K562 (cell line): ENCODE measurements around the gene TALDO1. TPM values are rescaled to one million over a fixed set of nuclear protein-coding genes. Genes with fewer than 3 reads are reported as not detected.

Experiments
- BMI1 ChIP-seq: fragments of 150-350 bp; IDR thresholded peaks from 2 replicates; pipeline ENCODE4 v1.6.1; 2014; ENCODE audit warnings: low read length
- CCNT2 ChIP-seq: IDR thresholded peaks from 2 replicates; pipeline ENCODE4 v1.6.1; 2011; ENCODE audit warnings: borderline replicate concordance, low read depth, mild to moderate bottlenecking, moderate library complexity, mixed read lengths, low read length; ENCODE audit not compliant: insufficient read length; ENCODE audit errors: extremely low read depth
- ELF4 ChIP-seq: fragments of 450-650 bp; formaldehyde crosslinking; IDR thresholded peaks from 2 replicates; pipeline ENCODE4 v1.4.0; 2022; ENCODE audit warnings: missing genetic modification characterization
- GTF2E2 ChIP-seq: fragments of 200-800 bp; sonication (Bioruptor generic); IDR thresholded peaks from 2 replicates; pipeline ENCODE4 v1.6.1; 2016; ENCODE audit warnings: missing genetic modification characterization, missing compliant biosample characterization
- NFATC3 ChIP-seq: fragments of 450-650 bp; IDR thresholded peaks from 2 replicates; pipeline ENCODE4 v1.6.1; 2017; ENCODE audit warnings: mild to moderate bottlenecking
- POLR3G ChIP-seq: IDR thresholded peaks from 2 replicates; pipeline ENCODE4 v1.6.1; 2011; ENCODE audit not compliant: insufficient read length, insufficient replicate concordance; ENCODE audit errors: extremely low read depth
- PRPF4 ChIP-seq: fragments of 200-400 bp; formaldehyde crosslinking; IDR thresholded peaks from one replicate; pipeline ENCODE4 v1.6.1; 2017; ENCODE audit warnings: low read length, low read depth, mild to moderate bottlenecking; ENCODE audit not compliant: insufficient read depth, poor library complexity, severe bottlenecking
- TCF7L2 ChIP-seq: fragments of 150-350 bp; IDR thresholded peaks from 2 replicates; pipeline ENCODE4 v1.6.1; 2016; ENCODE audit warnings: low read depth, mild to moderate bottlenecking, low read length, moderate library complexity
- ZBTB7A ChIP-seq: IDR thresholded peaks from 2 replicates; pipeline ENCODE4 v1.6.1; 2011; ENCODE audit warnings: low read depth, mild to moderate bottlenecking, low read length, moderate library complexity, borderline replicate concordance; ENCODE audit not compliant: control insufficient read depth
- ZNF436 ChIP-seq: fragments of 250-450, 450-650 bp; sonication (Bioruptor Pico); formaldehyde crosslinking; IDR thresholded peaks from 2 replicates; pipeline ENCODE4 v1.7.0; 2020; ENCODE audit warnings: mild to moderate bottlenecking
- ZNF561 ChIP-seq: fragments of 450-650 bp; formaldehyde crosslinking; conservative IDR thresholded peaks from 2 replicates; pipeline ENCODE4 v1.4.0; 2020; ENCODE audit warnings: mild to moderate bottlenecking, moderate library complexity
- ZNF586 ChIP-seq: fragments of 450-650 bp; formaldehyde crosslinking; conservative IDR thresholded peaks from 2 replicates; pipeline ENCODE4 v1.4.0; 2020; ENCODE audit warnings: mild to moderate bottlenecking, moderate library complexity
- polyA plus RNA-seq, 8 experiments: library from polyadenylated mRNA; depleted of rRNA in 4 of 8; stranded (reverse) in 5 of 8; unstranded in 3 of 8; fragments of >200 nt; fragmentation: Nextera tagmentation in 2 of 8; fragmentation: Illumina TruSeq in 1 of 8; extraction: Ambion mirVana in 2 of 8; extraction: Trizol in 1 of 8; gene quantifications; 2 replicates each; pipeline versions ENCODE4 v1.2.1 to v1.2.3, GENCODE V29; 2011 to 2014; ENCODE audit warnings: inconsistent platforms in 1 of 8, missing spikeins in 1 of 8
- total RNA-seq, 7 experiments: library from RNA; depleted of rRNA in 6 of 7; stranded (reverse); fragments of >200 nt in 6 of 7; fragmentation: Illumina TruSeq in 2 of 7; extraction: Trizol in 2 of 7; gene quantifications; 2 replicates each; pipeline versions ENCODE4 v1.2.1 to v1.2.3, GENCODE V29; 2011 to 2021; ENCODE audit warnings: low replicate concordance in 1 of 7
- TF ChIP-seq, protein P1 (sequence below): fragments of 250-450 bp; sonication (Bioruptor Pico); IDR thresholded peaks from 2 replicates; pipeline ENCODE4 v1.5.0; 2020; ENCODE audit warnings: mild to moderate bottlenecking, borderline replicate concordance
- TF ChIP-seq, protein P2 (sequence below), 3 experiments: IDR thresholded peaks in 2 of 3; conservative IDR thresholded peaks in 1 of 3; 2 replicates each; pipeline ENCODE4 v1.5.1; 2011 to 2012; ENCODE audit warnings: low read length in 3 of 3, mild to moderate bottlenecking in 3 of 3, control low read depth in 2 of 3, improper control_type of control experiment in 1 of 3, inconsistent platforms in 1 of 3, low read depth in 1 of 3, mixed read lengths in 1 of 3, moderate library complexity in 1 of 3; ENCODE audit not compliant: insufficient read depth in 2 of 3
- TF ChIP-seq, protein P3 (sequence below), 2 experiments: IDR thresholded peaks; 2 replicates each; pipeline ENCODE4 v1.6.1; 2012; ENCODE audit warnings: improper control_type of control experiment in 2 of 2, low read depth in 2 of 2, low read length in 2 of 2, borderline replicate concordance in 1 of 2
- TF ChIP-seq, protein P4 (sequence below): fragments of 450-650 bp; formaldehyde crosslinking; IDR thresholded peaks from 2 replicates; pipeline ENCODE4 v1.4.0; 2020; ENCODE audit warnings: mild to moderate bottlenecking, mixed read lengths
- TF ChIP-seq, protein P5 (sequence below): fragments of 250-450 bp; sonication (Bioruptor Pico); IDR thresholded peaks from 2 replicates; pipeline ENCODE4 v1.5.1; 2021; ENCODE audit warnings: mild to moderate bottlenecking

The TALDO1 gene
- total and polyA plus RNA-seq, 9 of the 15 experiments (the other 6 are each of a cell fraction or from before 2014, with no cell fraction given): 260 to 541 (median 441) TPM

DNA sequence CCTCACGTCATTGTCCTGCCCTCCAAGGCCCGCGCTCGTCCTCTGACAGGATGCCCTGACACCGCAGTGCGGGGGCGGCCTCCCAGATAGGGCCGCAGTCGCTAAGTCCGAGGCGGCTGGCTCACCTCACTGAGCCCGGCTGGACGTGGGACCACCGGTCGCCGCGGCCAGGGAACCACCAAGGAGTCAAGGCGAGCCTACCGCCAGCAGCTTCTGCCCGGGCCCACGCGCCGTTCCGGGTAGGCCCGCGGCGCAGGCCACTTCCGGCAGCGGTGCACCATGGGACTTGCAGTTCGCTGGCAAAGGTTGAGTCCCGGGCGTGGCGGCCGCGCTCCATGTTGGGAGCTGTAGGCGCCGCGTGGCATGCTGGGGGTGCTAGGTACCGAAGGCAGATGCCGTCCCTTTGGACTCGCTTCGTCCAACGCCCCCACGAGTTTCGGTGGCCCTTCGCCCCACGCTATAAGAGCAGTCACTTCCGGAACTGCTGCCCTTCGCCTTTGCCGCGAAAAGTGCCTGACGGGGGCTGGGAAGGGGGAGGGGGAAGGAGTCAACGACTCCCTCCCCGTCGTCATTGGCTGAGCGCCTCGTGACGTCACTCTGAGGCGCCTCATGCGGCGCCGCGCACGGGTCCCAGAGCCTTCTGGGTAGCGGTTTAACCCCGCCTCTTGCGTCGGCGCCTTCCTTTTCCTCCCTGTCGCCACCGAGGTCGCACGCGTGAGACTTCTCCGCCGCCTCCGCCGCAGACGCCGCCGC is 62.2 kb downstream of the TALDO1 start, which contains the start of gene RPLP2 (continued):
- TF ChIP-seq, protein P1, sequence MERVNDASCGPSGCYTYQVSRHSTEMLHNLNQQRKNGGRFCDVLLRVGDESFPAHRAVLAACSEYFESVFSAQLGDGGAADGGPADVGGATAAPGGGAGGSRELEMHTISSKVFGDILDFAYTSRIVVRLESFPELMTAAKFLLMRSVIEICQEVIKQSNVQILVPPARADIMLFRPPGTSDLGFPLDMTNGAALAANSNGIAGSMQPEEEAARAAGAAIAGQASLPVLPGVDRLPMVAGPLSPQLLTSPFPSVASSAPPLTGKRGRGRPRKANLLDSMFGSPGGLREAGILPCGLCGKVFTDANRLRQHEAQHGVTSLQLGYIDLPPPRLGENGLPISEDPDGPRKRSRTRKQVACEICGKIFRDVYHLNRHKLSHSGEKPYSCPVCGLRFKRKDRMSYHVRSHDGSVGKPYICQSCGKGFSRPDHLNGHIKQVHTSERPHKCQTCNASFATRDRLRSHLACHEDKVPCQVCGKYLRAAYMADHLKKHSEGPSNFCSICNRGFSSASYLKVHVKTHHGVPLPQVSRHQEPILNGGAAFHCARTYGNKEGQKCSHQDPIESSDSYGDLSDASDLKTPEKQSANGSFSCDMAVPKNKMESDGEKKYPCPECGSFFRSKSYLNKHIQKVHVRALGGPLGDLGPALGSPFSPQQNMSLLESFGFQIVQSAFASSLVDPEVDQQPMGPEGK (CRISPR knock-in tag): no peak
- no peak for TF ChIP-seq POLR3G
- TF ChIP-seq, protein P2, sequence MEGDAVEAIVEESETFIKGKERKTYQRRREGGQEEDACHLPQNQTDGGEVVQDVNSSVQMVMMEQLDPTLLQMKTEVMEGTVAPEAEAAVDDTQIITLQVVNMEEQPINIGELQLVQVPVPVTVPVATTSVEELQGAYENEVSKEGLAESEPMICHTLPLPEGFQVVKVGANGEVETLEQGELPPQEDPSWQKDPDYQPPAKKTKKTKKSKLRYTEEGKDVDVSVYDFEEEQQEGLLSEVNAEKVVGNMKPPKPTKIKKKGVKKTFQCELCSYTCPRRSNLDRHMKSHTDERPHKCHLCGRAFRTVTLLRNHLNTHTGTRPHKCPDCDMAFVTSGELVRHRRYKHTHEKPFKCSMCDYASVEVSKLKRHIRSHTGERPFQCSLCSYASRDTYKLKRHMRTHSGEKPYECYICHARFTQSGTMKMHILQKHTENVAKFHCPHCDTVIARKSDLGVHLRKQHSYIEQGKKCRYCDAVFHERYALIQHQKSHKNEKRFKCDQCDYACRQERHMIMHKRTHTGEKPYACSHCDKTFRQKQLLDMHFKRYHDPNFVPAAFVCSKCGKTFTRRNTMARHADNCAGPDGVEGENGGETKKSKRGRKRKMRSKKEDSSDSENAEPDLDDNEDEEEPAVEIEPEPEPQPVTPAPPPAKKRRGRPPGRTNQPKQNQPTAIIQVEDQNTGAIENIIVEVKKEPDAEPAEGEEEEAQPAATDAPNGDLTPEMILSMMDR (IDR thresholded peaks at IDR 0.05 in 2 of 3, conservative IDR thresholded peaks at IDR 0.05 in 1 of 3; ENCODE audit: insufficient read depth in 2 of 3, low read depth in 1 of 3, low read length in 3 of 3): no peak; a peak in 1 of 6 replicates
- TF ChIP-seq CCNT2: peak; percentile 65
- peak; percentile 96 for TF ChIP-seq PRPF4
- no peak for TF ChIP-seq ZNF436
- peak; percentile 88; the same call in 1 of the 2 replicates for TF ChIP-seq GTF2E2 (tag)
- TF ChIP-seq TCF7L2: no peak
- TF ChIP-seq, protein P3, sequence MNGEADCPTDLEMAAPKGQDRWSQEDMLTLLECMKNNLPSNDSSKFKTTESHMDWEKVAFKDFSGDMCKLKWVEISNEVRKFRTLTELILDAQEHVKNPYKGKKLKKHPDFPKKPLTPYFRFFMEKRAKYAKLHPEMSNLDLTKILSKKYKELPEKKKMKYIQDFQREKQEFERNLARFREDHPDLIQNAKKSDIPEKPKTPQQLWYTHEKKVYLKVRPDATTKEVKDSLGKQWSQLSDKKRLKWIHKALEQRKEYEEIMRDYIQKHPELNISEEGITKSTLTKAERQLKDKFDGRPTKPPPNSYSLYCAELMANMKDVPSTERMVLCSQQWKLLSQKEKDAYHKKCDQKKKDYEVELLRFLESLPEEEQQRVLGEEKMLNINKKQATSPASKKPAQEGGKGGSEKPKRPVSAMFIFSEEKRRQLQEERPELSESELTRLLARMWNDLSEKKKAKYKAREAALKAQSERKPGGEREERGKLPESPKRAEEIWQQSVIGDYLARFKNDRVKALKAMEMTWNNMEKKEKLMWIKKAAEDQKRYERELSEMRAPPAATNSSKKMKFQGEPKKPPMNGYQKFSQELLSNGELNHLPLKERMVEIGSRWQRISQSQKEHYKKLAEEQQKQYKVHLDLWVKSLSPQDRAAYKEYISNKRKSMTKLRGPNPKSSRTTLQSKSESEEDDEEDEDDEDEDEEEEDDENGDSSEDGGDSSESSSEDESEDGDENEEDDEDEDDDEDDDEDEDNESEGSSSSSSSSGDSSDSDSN (IDR thresholded peaks at IDR 0.05; ENCODE audit: borderline replicate concordance in 1 of 2, low read depth in 2 of 2, low read length in 2 of 2): no peak
- TF ChIP-seq, protein P4, sequence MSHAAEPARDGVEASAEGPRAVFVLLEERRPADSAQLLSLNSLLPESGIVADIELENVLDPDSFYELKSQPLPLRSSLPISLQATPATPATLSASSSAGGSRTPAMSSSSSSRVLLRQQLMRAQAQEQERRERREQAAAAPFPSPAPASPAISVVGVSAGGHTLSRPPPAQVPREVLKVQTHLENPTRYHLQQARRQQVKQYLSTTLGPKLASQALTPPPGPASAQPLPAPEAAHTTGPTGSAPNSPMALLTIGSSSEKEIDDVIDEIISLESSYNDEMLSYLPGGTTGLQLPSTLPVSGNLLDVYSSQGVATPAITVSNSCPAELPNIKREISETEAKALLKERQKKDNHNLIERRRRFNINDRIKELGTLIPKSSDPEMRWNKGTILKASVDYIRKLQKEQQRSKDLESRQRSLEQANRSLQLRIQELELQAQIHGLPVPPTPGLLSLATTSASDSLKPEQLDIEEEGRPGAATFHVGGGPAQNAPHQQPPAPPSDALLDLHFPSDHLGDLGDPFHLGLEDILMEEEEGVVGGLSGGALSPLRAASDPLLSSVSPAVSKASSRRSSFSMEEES: no peak
- no peak for TF ChIP-seq ZNF561 (CRISPR knock-in tag)
- TF ChIP-seq ELF4 (CRISPR knock-in tag): peak; percentile 7; the same call in 1 of the 2 replicates
- TF ChIP-seq ZNF586 (CRISPR knock-in tag): no peak
- TF ChIP-seq, protein P5, sequence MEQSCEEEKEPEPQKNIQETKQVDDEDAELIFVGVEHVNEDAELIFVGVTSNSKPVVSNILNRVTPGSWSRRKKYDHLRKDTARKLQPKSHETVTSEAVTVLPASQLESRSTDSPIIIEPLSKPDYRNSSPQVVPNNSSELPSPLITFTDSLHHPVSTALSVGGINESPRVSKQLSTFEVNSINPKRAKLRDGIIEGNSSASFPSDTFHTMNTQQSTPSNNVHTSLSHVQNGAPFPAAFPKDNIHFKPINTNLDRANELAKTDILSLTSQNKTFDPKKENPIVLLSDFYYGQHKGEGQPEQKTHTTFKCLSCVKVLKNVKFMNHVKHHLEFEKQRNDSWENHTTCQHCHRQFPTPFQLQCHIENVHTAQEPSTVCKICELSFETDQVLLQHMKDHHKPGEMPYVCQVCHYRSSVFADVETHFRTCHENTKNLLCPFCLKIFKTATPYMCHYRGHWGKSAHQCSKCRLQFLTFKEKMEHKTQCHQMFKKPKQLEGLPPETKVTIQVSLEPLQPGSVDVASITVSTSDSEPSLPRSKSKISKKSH (CRISPR knock-in tag): no peak
- no peak for TF ChIP-seq BMI1
- TF ChIP-seq NFATC3: no peak
- no peak; the same call in 1 of the 2 replicates for TF ChIP-seq ZBTB7A
